OCI-LY3 (cell line): Measurements from ENCODE around the gene ZSCAN16.
"Not testable (repeated sequence)": the region's sequence is repeated elsewhere in the genome, so short reads cannot be mapped to it uniquely, and the experiment has no call there.

ENCODE experiments used
- H2AFZ ChIP-seq: fragments of 200-600, 300-600 bp; shearing (Covaris generic); 2 replicates; pipeline ENCODE4 v1.6.0; 2014; ENCODE audit warnings: antibody characterized with exemption, low read depth, low read length
- H3K27ac ChIP-seq: fragments of 200-600, 300-600 bp; sonication (generic); 2 replicates; pipeline ENCODE4 v1.5.1; 2014; ENCODE audit warnings: mild to moderate bottlenecking, low read length, moderate library complexity, mixed read lengths
- H3K27me3 ChIP-seq: fragments of 200-600, 300-600 bp; sonication (generic); 2 replicates; pipeline ENCODE4 v1.6.1; 2014; ENCODE audit warnings: low read depth, low read length, mixed read lengths
- H3K36me3 ChIP-seq: fragments of 200-600, 300-600 bp; sonication (generic); replicated peaks from 2 replicates; pipeline ENCODE3; 2014; ENCODE audit warnings: low read depth, low read length, mixed read lengths
- H3K4me1 ChIP-seq: fragments of 300-600, 200-600 bp; sonication (generic); 2 replicates; pipeline ENCODE4 v1.6.1; 2014; ENCODE audit warnings: low read length, mixed read lengths
- H3K4me2 ChIP-seq: fragments of 200-600, 300-600 bp; sonication (generic); 2 replicates; pipeline ENCODE4 v1.6.1; 2014; ENCODE audit warnings: low read length, mixed read lengths
- H3K4me3 ChIP-seq: fragments of 300-600, 200-600 bp; sonication (generic); 2 replicates; pipeline ENCODE4 v1.5.1; 2014; ENCODE audit warnings: antibody characterized with exemption, mild to moderate bottlenecking, low read length, moderate library complexity
- H3K79me2 ChIP-seq: fragments of 300-600, 200-600 bp; shearing (Covaris generic); 2 replicates; pipeline ENCODE4 v1.6.1; 2014; ENCODE audit warnings: mild to moderate bottlenecking, low read length, mixed read lengths
- H3K9ac ChIP-seq: fragments of 300-600, 200-600 bp; shearing (Covaris generic); 2 replicates; pipeline ENCODE4 v1.6.0; 2014; ENCODE audit warnings: mild to moderate bottlenecking, low read length, moderate library complexity
- H3K9me3 ChIP-seq: fragments of 200-600, 300-600 bp; shearing (Covaris generic); 2 replicates; pipeline ENCODE4 v1.6.1; 2014; ENCODE audit warnings: low read length, mixed read lengths; ENCODE audit not compliant: insufficient read depth
- H4K20me1 ChIP-seq: fragments of 200-600, 300-600 bp; sonication (generic); 2 replicates; pipeline ENCODE4 v1.6.1; 2016; ENCODE audit warnings: low read length, mixed read lengths; ENCODE audit not compliant: insufficient read depth
- CTCF ChIP-seq: fragments of 200-600, 300-600 bp; sonication (generic); IDR thresholded peaks from 2 replicates; pipeline ENCODE4 v1.5.1; 2014; ENCODE audit warnings: antibody characterized with exemption, low read length, low read depth
- EZH2phosphoT487 ChIP-seq: fragments of 200-600 bp; shearing (Covaris generic); IDR thresholded peaks from 2 replicates; pipeline ENCODE4 v1.6.1; 2018; ENCODE audit warnings: antibody characterized with exemption, mixed run types, low read depth

Gene ZSCAN16

DNA sequence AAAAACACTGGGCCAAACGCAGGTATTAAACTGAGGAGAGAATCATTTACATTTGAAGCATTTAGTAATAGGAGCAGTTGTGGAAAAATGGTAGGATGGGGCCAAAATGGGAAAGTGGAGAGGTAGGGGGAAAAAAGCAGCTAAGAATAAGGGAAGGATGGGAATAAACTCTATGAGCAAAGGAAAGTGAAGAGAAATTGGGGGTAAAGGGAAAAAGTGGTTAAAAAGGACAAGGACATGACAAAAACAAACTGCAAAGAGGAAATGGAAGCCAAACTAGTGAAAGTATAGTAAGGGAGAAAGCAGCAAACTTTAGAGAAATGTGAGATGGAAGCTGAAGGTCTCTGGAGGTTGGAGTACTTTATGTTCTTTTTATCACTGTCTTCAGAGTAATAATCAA lies 6.2 kb upstream of the ZSCAN16 start:
- H3K4me2 ChIP-seq = no peak overlapping the region
- H3K4me3 ChIP-seq = no peak overlapping the region
- 0 out of 2 replicates have a peak, but pooled peaks cover under 1% of the 10 kb centered on the region for H4K20me1 ChIP-seq
- H3K27ac ChIP-seq = no peak overlapping the region
- H3K9ac ChIP-seq = no peak overlapping the region
- peaks cover 5% of the 10 kb centered on the region for H3K79me2 ChIP-seq
- H3K36me3 ChIP-seq = peaks cover 33% of the 10 kb centered on the region
- no peaks in the 10 kb centered on the region for H3K9me3 ChIP-seq
- TF ChIP-seq EZH2phosphoT487 (no peak), CTCF (no peak)
- H3K27me3 ChIP-seq = no peaks in the 10 kb centered on the region
- H2AFZ ChIP-seq = no peak overlapping the region
- H3K4me1 ChIP-seq = no peaks in the 10 kb centered on the region

- Histone ChIP-seq H2AFZ (no peak overlapping the region), H3K4me2 (no peak overlapping the region), H3K36me3 (peaks cover 14% of the 10 kb centered on the region), H3K4me1 (peaks cover 19% of the 10 kb centered on the region), H3K27me3 (no peaks in the 10 kb centered on the region), H3K79me2 (peaks cover 42% of the 10 kb centered on the region), H3K27ac (no peak overlapping the region), H4K20me1 (peaks cover 33% of the 10 kb centered on the region), H3K9ac (no peak overlapping the region), H3K9me3 (no peaks in the 10 kb centered on the region), H3K4me3 (no peak overlapping the region)
- TF ChIP-seq EZH2phosphoT487 (no peak), CTCF (no peak)
Observed at GRCh38 chr6:28121876-28122275, 2.5 kb upstream of the ZSCAN16 start.

DNA sequence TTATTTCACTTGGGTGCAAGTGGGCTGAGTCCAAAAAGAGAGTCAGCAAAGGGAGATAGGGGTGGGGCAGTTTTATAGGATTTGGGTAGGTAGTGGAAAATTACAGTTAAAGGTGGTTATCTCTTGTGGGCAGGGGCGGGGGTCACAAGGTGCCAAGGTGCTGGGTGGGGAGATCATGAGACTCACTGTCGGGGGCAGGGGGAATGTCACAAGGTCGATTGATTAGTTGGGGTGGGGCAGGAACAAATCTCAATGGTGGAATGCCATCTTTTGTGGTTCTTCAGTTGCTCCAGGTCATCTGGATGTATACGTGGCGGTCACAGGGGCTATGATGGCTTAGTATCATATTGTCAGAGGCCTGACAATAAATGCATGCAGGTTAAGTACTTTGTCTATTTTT lies 2.1 kb upstream of the ZSCAN16 start:
- H3K4me1 ChIP-seq = peaks cover 19% of the 10 kb centered on the region
- not testable (repeated sequence) for H3K9ac ChIP-seq, H3K4me3 ChIP-seq, H3K27me3 ChIP-seq, H2AFZ ChIP-seq, H3K9me3 ChIP-seq, H3K4me2 ChIP-seq, H3K27ac ChIP-seq
- H3K36me3 ChIP-seq = peaks cover 15% of the 10 kb centered on the region
- H4K20me1 ChIP-seq = peaks cover 37% of the 10 kb centered on the region
- peaks cover 46% of the 10 kb centered on the region for H3K79me2 ChIP-seq

DNA sequence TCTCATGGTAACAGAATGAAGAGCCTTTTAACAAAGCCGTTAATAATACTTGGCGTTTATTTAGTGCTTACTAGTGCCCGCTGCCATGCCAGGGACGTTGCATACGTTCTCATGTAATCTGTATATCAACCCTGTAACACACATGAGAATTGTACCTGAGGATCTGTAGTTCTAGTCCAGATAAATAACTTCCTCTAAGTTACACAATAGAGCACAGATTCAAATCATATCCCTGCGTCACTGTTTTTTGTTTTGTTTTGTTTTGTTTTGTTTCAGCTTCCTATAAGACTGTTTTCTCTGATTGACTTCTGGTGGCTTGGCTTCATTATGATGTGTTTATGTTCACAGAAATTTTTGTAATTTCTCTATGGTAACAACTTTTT lies 553 bp downstream of the ZSCAN16 start:
- H3K27ac ChIP-seq = peak overlapping the region; percentile 18; the same call in 1 of the 2 replicates

More for the DNA sequence above, 553 bp downstream of the ZSCAN16 start:
- Histone ChIP-seq H3K9ac (peak overlapping the region; percentile 48), H3K36me3 (peaks cover 25% of the 10 kb centered on the region), H3K4me2 (peak overlapping the region; percentile 94), H3K4me1 (peaks cover 19% of the 10 kb centered on the region), H3K79me2 (peaks cover 73% of the 10 kb centered on the region), H2AFZ (no peak overlapping the region), H3K9me3 (no peaks in the 10 kb centered on the region), H4K20me1 (peaks cover 60% of the 10 kb centered on the region), H3K27me3 (no peaks in the 10 kb centered on the region), H3K4me3 (peak overlapping the region; percentile 92)
- TF ChIP-seq EZH2phosphoT487 (no peak), CTCF (no peak)
